ENCODE results near the gene CACNA2D3. TPM values are rescaled to one million over a fixed set of nuclear protein-coding genes. Genes with fewer than 3 reads are reported as not detected.

CACNA2D3 gene
- total and polyA plus RNA-seq, 2 experiments from 2014 or later, result 1.1 to 2.5 TPM

- Histone ChIP-seq H3K4me1 (ENCODE audit: insufficient read depth) (no peaks in the 10 kb centered on the region), H3K9me2 (replicated peaks; ENCODE audit: insufficient read depth) (no peaks in the 10 kb centered on the region), H2AFZ (no peak overlapping the region), H3K4me2 (no peak overlapping the region), H4K20me1 (ENCODE audit: insufficient read depth, poor library complexity, severe bottlenecking) (no peaks in the 10 kb centered on the region), H3K27ac (no peak overlapping the region), H3K27me3 (no peaks in the 10 kb centered on the region), H3K4me3 (no peak overlapping the region), H3K79me2 (no peaks in the 10 kb centered on the region), H3K36me3 (replicated peaks; ENCODE audit: insufficient read depth, low read depth) (no peaks in the 10 kb centered on the region), H3K9me3 (ENCODE audit: low read depth) (no peaks in the 10 kb centered on the region)
- TF ChIP-seq EZH2phosphoT487 (IDR thresholded peaks at IDR 0.05; ENCODE audit: low read depth, severe bottlenecking, unreplicated experiment) (no peak), EZH2 (IDR thresholded peaks at IDR 0.05; ENCODE audit: borderline replicate concordance) (no peak), CTCF (IDR thresholded peaks at IDR 0.05; ENCODE audit: poor library complexity) (no peak)
- WGBS (ENCODE audit: low lambda C conversion rate, missing lambda C conversion rate), result 70% methylated on average over 3 of the region's 3 CpGs
- no peak for DNase-seq (ENCODE audit: low spot score)
Measured at GRCh38 chr3:54366839-54367238, 244.5 kb downstream of the CACNA2D3 start.

- Histone ChIP-seq H3K9me2 (replicated peaks; ENCODE audit: insufficient read depth) (no peaks in the 10 kb centered on the region), H3K4me1 (ENCODE audit: insufficient read depth) (peaks cover 5% of the 10 kb centered on the region), H3K4me3 (no peak overlapping the region), H3K9me3 (ENCODE audit: low read depth) (no peaks in the 10 kb centered on the region), H2AFZ (no peak overlapping the region), H3K27me3 (peaks cover 12% of the 10 kb centered on the region), H4K20me1 (ENCODE audit: insufficient read depth, poor library complexity, severe bottlenecking) (no peaks in the 10 kb centered on the region), H3K79me2 (no peaks in the 10 kb centered on the region), H3K4me2 (no peak overlapping the region), H3K36me3 (replicated peaks; ENCODE audit: insufficient read depth, low read depth) (no peaks in the 10 kb centered on the region), H3K27ac (no peak overlapping the region)
- TF ChIP-seq CTCF (IDR thresholded peaks at IDR 0.05; ENCODE audit: poor library complexity), result no peak
- no peak for TF ChIP-seq EZH2 (IDR thresholded peaks at IDR 0.05; ENCODE audit: borderline replicate concordance)
- no peak for TF ChIP-seq EZH2phosphoT487 (IDR thresholded peaks at IDR 0.05; ENCODE audit: low read depth, severe bottlenecking, unreplicated experiment)
- 71% methylated on average over 3 of the region's 3 CpGs for WGBS (ENCODE audit: low lambda C conversion rate, missing lambda C conversion rate)
- DNase-seq (ENCODE audit: low spot score), result no peak
Measured at GRCh38 chr3:54372232-54372631, 249.9 kb downstream of the CACNA2D3 start.

- no peak overlapping the region for H3K4me2 ChIP-seq
- H3K9me3 ChIP-seq (ENCODE audit: low read depth), result no peaks in the 10 kb centered on the region
- H3K27me3 ChIP-seq, result peaks cover 22% of the 10 kb centered on the region
- H3K36me3 ChIP-seq (replicated peaks; ENCODE audit: insufficient read depth, low read depth), result no peaks in the 10 kb centered on the region
- peak; percentile 53 for DNase-seq (ENCODE audit: low spot score)
- TF ChIP-seq CTCF (IDR thresholded peaks at IDR 0.05; ENCODE audit: poor library complexity) (peak; percentile 55), EZH2 (IDR thresholded peaks at IDR 0.05; ENCODE audit: borderline replicate concordance) (no peak)
- H3K79me2 ChIP-seq, result no peaks in the 10 kb centered on the region
- no peak overlapping the region for H3K27ac ChIP-seq
- H3K4me3 ChIP-seq, result no peak overlapping the region
- 87% methylated on average over 8 of the region's 8 CpGs for WGBS (ENCODE audit: low lambda C conversion rate, missing lambda C conversion rate)
- peaks cover 5% of the 10 kb centered on the region for H3K4me1 ChIP-seq (ENCODE audit: insufficient read depth)
- no peak overlapping the region for H2AFZ ChIP-seq
- no peaks in the 10 kb centered on the region for H4K20me1 ChIP-seq (ENCODE audit: insufficient read depth, poor library complexity, severe bottlenecking)
- H3K9me2 ChIP-seq (replicated peaks; ENCODE audit: insufficient read depth), result no peaks in the 10 kb centered on the region
Measured at GRCh38 chr3:54374214-54374852, 252.0 kb downstream of the CACNA2D3 start.

Measured in hepatocyte (in vitro differentiated cells).